Measurements from ENCODE around the gene NMT1.

NMT1 gene

DNA sequence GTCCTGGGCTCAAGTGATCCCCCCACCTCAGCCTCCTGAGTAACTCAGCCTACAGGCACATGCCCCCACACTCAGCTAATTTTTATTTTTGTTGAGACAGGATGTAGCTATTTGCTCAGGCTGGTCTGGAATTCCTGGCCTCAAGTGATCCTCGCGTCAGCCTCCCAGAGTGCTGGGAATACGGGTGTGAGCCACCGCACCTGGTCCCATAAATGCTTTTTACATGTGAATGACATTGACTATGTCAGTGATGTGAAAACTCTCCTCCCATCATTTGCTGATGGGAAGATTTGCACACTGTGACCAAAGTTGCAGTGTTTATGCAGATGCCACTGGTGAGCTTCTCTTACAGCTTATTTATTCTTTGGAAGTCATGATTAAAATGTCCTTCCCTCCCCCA lies 56.2 kb downstream of the NMT1 start:
- CTCF ChIA-PET = interaction anchor here (0.7 to 5.9 kb wide), 7 partner anchors 14 to 787 kb away, joined by 3 to 28 read pairs (median 6); partner anchors contain the start of genes ACBD4 and PLCD3
- TF ChIP-seq ZNF169 (tag by site-specific recombination; IDR thresholded peaks at IDR 0.05) (no peak), ZNF692 (tag by site-specific recombination; IDR thresholded peaks at IDR 0.05) (no peak), ZNF670 (tag by site-specific recombination; IDR thresholded peaks at IDR 0.05; ENCODE audit: low read depth) (no peak), ZBTB7A (tag by site-specific recombination; IDR thresholded peaks at IDR 0.05; ENCODE audit: low read depth) (no peak), ZNF24 (tag by site-specific recombination; IDR thresholded peaks at IDR 0.05) (no peak), ZNF529 (tag by site-specific recombination; IDR thresholded peaks at IDR 0.05; ENCODE audit: insufficient replicate concordance) (no peak), ZNF777 (tag by site-specific recombination; IDR thresholded peaks at IDR 0.05; ENCODE audit: borderline replicate concordance) (no peak), KLF8 (tag by site-specific recombination; IDR thresholded peaks at IDR 0.05) (no peak), ZBTB1 (tag by site-specific recombination; IDR thresholded peaks at IDR 0.05) (no peak), ZFP41 (tag by site-specific recombination; IDR thresholded peaks at IDR 0.05; ENCODE audit: borderline replicate concordance) (no peak), ZNF112 (tag by site-specific recombination; IDR thresholded peaks at IDR 0.05) (no peak), ZNF214 (tag by site-specific recombination; IDR thresholded peaks at IDR 0.05; ENCODE audit: borderline replicate concordance) (no peak), ZNF596 (tag by site-specific recombination; IDR thresholded peaks at IDR 0.05) (no peak), ZNF140 (tag by site-specific recombination; IDR thresholded peaks at IDR 0.05) (no peak), TRIM28 (IDR thresholded peaks at IDR 0.05; ENCODE audit: borderline replicate concordance, low read length) (no peak), ZNF155 (tag by site-specific recombination; IDR thresholded peaks at IDR 0.05) (no peak)
- TF ChIP-seq, protein P1, sequence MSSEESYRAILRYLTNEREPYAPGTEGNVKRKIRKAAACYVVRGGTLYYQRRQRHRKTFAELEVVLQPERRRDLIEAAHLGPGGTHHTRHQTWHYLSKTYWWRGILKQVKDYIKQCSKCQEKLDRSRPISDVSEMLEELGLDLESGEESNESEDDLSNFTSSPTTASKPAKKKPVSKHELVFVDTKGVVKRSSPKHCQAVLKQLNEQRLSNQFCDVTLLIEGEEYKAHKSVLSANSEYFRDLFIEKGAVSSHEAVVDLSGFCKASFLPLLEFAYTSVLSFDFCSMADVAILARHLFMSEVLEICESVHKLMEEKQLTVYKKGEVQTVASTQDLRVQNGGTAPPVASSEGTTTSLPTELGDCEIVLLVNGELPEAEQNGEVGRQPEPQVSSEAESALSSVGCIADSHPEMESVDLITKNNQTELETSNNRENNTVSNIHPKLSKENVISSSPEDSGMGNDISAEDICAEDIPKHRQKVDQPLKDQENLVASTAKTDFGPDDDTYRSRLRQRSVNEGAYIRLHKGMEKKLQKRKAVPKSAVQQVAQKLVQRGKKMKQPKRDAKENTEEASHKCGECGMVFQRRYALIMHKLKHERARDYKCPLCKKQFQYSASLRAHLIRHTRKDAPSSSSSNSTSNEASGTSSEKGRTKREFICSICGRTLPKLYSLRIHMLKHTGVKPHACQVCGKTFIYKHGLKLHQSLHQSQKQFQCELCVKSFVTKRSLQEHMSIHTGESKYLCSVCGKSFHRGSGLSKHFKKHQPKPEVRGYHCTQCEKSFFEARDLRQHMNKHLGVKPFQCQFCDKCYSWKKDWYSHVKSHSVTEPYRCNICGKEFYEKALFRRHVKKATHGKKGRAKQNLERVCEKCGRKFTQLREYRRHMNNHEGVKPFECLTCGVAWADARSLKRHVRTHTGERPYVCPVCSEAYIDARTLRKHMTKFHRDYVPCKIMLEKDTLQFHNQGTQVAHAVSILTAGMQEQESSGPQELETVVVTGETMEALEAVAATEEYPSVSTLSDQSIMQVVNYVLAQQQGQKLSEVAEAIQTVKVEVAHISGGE (tag by site-specific recombination; conservative IDR thresholded peaks at IDR 0.05; ENCODE audit: low read depth) = no peak
- TF ChIP-seq, protein P2, sequence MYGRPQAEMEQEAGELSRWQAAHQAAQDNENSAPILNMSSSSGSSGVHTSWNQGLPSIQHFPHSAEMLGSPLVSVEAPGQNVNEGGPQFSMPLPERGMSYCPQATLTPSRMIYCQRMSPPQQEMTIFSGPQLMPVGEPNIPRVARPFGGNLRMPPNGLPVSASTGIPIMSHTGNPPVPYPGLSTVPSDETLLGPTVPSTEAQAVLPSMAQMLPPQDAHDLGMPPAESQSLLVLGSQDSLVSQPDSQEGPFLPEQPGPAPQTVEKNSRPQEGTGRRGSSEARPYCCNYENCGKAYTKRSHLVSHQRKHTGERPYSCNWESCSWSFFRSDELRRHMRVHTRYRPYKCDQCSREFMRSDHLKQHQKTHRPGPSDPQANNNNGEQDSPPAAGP (tag by site-specific recombination; IDR thresholded peaks at IDR 0.05) = no peak
- POLR2A ChIA-PET = no interaction called here

DNA sequence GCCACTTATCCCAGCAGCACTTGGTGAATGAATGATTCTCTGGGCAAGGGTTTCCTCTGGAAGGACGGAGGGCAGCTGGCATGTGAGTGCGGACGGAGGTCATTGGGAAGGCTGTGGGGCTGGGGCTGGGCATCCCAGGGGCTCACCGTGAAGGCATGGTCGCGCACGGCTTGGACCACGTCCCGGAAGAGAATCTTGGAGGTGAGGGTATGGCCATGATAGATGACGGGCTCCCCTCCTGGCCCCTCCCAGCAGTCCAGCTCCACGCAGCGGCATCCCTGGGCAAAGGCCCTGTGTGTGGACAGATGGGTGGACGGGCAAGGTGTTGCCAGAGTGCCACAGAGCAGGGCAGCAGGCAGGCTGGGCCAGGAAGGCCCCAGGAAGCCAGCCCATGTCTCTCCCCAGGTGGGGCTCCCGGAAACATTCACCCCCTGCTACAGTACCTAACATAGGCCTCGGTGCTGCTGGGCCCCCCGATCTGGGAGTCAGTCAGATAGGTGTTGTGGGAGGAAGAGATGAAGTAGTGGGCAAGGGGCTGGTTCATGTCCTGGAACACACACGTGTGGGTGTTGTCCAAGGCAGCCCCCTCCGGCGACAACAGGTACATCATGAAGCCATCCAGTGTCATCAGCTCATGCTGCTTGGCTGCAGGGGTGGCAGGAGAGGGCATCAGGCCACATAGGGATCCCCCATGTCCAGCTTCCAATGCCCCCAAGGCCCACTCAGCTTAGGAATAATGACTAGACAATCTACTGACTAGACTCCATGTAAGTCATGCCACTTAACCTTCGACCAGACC lies 56.9 kb downstream of the NMT1 start:
- Histone ChIP-seq H3K9me3 (ENCODE audit: control insufficient read depth, insufficient read depth, low read depth, low read length) (no peaks in the 10 kb centered on the region), H3K36me3 (ENCODE audit: control insufficient read depth in 2 of 2, insufficient read depth in 1 of 2, low read length in 2 of 2) (peaks cover 0 to 47% of the 10 kb centered on the region in 2 experiments; a peak in 1 of 3 replicates), H3K4me1 (ENCODE audit: control insufficient read depth, insufficient read depth, low read length) (no peaks in the 10 kb centered on the region), H3K4me3 (ENCODE audit: low read depth, low read length) (no peak overlapping the region), H3K27ac (ENCODE audit: extremely low read depth, low read depth, low read length) (no peak overlapping the region)
- ChIA-PET CTCF (interaction anchor here (0.6 to 5.9 kb wide), 11 partner anchors 10 to 1160 kb away, joined by 3 to 28 read pairs (median 4); partner anchors contain the start of genes ACBD4 and PLCD3), POLR2A (interaction anchor here (0.6 kb wide), 1 partner anchor 273 kb away, joined by 4 read pairs; no protein-coding TSS in a partner anchor)
- TF ChIP-seq ZNF585B (tag by site-specific recombination; IDR thresholded peaks at IDR 0.05) (no peak), ZFP69B (tag by site-specific recombination; IDR thresholded peaks at IDR 0.05) (no peak), GFI1B (tag by site-specific recombination; IDR thresholded peaks at IDR 0.05) (no peak), HOXD13 (CRISPR knock-in tag; IDR thresholded peaks at IDR 0.05; ENCODE audit: borderline replicate concordance) (no peak), ZNF560 (tag by site-specific recombination; IDR thresholded peaks at IDR 0.05; ENCODE audit: borderline replicate concordance) (no peak), ZNF76 (tag by site-specific recombination; IDR thresholded peaks at IDR 0.05; ENCODE audit: borderline replicate concordance, low read depth) (no peak), ZNF311 (tag by site-specific recombination; IDR thresholded peaks at IDR 0.05; ENCODE audit: borderline replicate concordance) (no peak)
- TF ChIP-seq, protein P3, sequence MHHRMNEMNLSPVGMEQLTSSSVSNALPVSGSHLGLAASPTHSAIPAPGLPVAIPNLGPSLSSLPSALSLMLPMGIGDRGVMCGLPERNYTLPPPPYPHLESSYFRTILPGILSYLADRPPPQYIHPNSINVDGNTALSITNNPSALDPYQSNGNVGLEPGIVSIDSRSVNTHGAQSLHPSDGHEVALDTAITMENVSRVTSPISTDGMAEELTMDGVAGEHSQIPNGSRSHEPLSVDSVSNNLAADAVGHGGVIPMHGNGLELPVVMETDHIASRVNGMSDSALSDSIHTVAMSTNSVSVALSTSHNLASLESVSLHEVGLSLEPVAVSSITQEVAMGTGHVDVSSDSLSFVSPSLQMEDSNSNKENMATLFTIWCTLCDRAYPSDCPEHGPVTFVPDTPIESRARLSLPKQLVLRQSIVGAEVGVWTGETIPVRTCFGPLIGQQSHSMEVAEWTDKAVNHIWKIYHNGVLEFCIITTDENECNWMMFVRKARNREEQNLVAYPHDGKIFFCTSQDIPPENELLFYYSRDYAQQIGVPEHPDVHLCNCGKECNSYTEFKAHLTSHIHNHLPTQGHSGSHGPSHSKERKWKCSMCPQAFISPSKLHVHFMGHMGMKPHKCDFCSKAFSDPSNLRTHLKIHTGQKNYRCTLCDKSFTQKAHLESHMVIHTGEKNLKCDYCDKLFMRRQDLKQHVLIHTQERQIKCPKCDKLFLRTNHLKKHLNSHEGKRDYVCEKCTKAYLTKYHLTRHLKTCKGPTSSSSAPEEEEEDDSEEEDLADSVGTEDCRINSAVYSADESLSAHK (tag by site-specific recombination; IDR thresholded peaks at IDR 0.05) = no peak

More for the DNA sequence above, 56.2 kb downstream of the NMT1 start:
- Histone ChIP-seq H3K4me3 (ENCODE audit: low read depth, low read length) (no peak overlapping the region), H3K9me3 (ENCODE audit: control insufficient read depth, insufficient read depth, low read depth, low read length) (no peaks in the 10 kb centered on the region), H3K27ac (ENCODE audit: extremely low read depth, low read depth, low read length) (no peak overlapping the region), H3K4me1 (ENCODE audit: control insufficient read depth, insufficient read depth, low read length) (no peaks in the 10 kb centered on the region), H3K36me3 (ENCODE audit: control insufficient read depth in 2 of 2, insufficient read depth in 1 of 2, low read length in 2 of 2) (peaks cover 0 to 54% of the 10 kb centered on the region in 2 experiments; a peak in 1 of 3 replicates)

Measured in HEK293 (cell line).